ENCODE results near the gene GKN1. TPM values are rescaled to one million over a fixed set of nuclear protein-coding genes. Genes with fewer than 3 reads are reported as not detected.

GKN1 gene
- total RNA-seq, 1 experiment from 2014 or later: not detected

DNA sequence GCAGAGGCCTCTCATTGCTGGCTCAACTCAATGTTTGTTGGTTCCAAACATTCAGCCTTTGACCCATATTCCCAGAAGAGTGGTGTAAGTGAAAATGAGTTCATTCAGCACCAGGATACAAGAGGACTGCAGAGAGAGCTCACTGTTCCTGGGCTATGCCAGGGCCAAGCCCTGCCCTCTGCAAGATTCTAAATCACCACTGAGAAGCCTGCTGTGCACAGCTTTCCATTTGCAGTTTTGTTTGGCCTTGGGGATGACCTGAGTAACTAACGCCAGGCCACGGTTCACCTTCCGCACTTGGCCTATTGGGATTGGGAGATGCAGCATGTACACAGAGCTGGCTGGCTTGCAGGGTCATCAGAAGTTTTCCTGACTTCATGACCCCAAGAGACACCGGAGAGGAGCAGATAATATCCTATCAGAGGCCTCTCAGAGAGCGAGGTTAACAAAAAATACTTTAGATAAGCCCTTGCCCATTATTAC, 12.6 kb downstream of the GKN1 start:
- POLR2A ChIA-PET: no interaction called here
- ATAC-seq (no peak), DNase-seq (ENCODE audit: low spot score) (no peak)
- H3K4me1 Mint-ChIP-seq: no peaks in the 10 kb centered on the region
- no peaks in the 10 kb centered on the region for H3K9me3 Mint-ChIP-seq
- no peaks in the 10 kb centered on the region for H3K27me3 Mint-ChIP-seq (ENCODE audit: low read depth)
- no peak overlapping the region for H3K4me3 Mint-ChIP-seq
- CTCF ChIA-PET: no interaction called here
- no peaks in the 10 kb centered on the region for H3K36me3 Mint-ChIP-seq
- TF ChIP-seq, protein P1, sequence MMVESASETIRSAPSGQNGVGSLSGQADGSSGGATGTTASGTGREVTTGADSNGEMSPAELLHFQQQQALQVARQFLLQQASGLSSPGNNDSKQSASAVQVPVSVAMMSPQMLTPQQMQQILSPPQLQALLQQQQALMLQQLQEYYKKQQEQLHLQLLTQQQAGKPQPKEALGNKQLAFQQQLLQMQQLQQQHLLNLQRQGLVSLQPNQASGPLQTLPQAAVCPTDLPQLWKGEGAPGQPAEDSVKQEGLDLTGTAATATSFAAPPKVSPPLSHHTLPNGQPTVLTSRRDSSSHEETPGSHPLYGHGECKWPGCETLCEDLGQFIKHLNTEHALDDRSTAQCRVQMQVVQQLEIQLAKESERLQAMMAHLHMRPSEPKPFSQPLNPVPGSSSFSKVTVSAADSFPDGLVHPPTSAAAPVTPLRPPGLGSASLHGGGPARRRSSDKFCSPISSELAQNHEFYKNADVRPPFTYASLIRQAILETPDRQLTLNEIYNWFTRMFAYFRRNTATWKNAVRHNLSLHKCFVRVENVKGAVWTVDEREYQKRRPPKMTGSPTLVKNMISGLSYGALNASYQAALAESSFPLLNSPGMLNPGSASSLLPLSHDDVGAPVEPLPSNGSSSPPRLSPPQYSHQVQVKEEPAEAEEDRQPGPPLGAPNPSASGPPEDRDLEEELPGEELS (CRISPR knock-in tag; IDR thresholded peaks at IDR 0.05): no peak
- TF ChIP-seq JUN (CRISPR knock-in tag; IDR thresholded peaks at IDR 0.05): no peak
- TF ChIP-seq TCF7 (CRISPR knock-in tag; IDR thresholded peaks at IDR 0.05; ENCODE audit: low read depth): no peak
- TF ChIP-seq, protein P2, sequence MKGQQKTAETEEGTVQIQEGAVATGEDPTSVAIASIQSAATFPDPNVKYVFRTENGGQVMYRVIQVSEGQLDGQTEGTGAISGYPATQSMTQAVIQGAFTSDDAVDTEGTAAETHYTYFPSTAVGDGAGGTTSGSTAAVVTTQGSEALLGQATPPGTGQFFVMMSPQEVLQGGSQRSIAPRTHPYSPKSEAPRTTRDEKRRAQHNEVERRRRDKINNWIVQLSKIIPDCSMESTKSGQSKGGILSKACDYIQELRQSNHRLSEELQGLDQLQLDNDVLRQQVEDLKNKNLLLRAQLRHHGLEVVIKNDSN (CRISPR knock-in tag; IDR thresholded peaks at IDR 0.05): no peak
- TF ChIP-seq, protein P3, sequence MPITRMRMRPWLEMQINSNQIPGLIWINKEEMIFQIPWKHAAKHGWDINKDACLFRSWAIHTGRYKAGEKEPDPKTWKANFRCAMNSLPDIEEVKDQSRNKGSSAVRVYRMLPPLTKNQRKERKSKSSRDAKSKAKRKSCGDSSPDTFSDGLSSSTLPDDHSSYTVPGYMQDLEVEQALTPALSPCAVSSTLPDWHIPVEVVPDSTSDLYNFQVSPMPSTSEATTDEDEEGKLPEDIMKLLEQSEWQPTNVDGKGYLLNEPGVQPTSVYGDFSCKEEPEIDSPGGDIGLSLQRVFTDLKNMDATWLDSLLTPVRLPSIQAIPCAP (CRISPR knock-in tag; IDR thresholded peaks at IDR 0.05): no peak
- no peak for TF ChIP-seq ZBTB21 (CRISPR knock-in tag; IDR thresholded peaks at IDR 0.05; ENCODE audit: borderline replicate concordance)
- TF ChIP-seq, protein P4, sequence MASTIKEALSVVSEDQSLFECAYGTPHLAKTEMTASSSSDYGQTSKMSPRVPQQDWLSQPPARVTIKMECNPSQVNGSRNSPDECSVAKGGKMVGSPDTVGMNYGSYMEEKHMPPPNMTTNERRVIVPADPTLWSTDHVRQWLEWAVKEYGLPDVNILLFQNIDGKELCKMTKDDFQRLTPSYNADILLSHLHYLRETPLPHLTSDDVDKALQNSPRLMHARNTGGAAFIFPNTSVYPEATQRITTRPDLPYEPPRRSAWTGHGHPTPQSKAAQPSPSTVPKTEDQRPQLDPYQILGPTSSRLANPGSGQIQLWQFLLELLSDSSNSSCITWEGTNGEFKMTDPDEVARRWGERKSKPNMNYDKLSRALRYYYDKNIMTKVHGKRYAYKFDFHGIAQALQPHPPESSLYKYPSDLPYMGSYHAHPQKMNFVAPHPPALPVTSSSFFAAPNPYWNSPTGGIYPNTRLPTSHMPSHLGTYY (CRISPR knock-in tag; IDR thresholded peaks at IDR 0.05): no peak
- no peak for TF ChIP-seq PRRX2 (CRISPR knock-in tag; IDR thresholded peaks at IDR 0.05)
- no peak for TF ChIP-seq ETV6 (CRISPR knock-in tag; IDR thresholded peaks at IDR 0.05)
- no peak for TF ChIP-seq ZNF232 (CRISPR knock-in tag; IDR thresholded peaks at IDR 0.05)
- TF ChIP-seq, protein P5, sequence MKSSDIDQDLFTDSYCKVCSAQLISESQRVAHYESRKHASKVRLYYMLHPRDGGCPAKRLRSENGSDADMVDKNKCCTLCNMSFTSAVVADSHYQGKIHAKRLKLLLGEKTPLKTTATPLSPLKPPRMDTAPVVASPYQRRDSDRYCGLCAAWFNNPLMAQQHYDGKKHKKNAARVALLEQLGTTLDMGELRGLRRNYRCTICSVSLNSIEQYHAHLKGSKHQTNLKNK (CRISPR knock-in tag; IDR thresholded peaks at IDR 0.05): no peak
- TF ChIP-seq, protein P6, sequence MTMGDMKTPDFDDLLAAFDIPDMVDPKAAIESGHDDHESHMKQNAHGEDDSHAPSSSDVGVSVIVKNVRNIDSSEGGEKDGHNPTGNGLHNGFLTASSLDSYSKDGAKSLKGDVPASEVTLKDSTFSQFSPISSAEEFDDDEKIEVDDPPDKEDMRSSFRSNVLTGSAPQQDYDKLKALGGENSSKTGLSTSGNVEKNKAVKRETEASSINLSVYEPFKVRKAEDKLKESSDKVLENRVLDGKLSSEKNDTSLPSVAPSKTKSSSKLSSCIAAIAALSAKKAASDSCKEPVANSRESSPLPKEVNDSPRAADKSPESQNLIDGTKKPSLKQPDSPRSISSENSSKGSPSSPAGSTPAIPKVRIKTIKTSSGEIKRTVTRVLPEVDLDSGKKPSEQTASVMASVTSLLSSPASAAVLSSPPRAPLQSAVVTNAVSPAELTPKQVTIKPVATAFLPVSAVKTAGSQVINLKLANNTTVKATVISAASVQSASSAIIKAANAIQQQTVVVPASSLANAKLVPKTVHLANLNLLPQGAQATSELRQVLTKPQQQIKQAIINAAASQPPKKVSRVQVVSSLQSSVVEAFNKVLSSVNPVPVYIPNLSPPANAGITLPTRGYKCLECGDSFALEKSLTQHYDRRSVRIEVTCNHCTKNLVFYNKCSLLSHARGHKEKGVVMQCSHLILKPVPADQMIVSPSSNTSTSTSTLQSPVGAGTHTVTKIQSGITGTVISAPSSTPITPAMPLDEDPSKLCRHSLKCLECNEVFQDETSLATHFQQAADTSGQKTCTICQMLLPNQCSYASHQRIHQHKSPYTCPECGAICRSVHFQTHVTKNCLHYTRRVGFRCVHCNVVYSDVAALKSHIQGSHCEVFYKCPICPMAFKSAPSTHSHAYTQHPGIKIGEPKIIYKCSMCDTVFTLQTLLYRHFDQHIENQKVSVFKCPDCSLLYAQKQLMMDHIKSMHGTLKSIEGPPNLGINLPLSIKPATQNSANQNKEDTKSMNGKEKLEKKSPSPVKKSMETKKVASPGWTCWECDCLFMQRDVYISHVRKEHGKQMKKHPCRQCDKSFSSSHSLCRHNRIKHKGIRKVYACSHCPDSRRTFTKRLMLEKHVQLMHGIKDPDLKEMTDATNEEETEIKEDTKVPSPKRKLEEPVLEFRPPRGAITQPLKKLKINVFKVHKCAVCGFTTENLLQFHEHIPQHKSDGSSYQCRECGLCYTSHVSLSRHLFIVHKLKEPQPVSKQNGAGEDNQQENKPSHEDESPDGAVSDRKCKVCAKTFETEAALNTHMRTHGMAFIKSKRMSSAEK (CRISPR knock-in tag; IDR thresholded peaks at IDR 0.05; ENCODE audit: borderline replicate concordance): no peak
- TF ChIP-seq, protein P7, sequence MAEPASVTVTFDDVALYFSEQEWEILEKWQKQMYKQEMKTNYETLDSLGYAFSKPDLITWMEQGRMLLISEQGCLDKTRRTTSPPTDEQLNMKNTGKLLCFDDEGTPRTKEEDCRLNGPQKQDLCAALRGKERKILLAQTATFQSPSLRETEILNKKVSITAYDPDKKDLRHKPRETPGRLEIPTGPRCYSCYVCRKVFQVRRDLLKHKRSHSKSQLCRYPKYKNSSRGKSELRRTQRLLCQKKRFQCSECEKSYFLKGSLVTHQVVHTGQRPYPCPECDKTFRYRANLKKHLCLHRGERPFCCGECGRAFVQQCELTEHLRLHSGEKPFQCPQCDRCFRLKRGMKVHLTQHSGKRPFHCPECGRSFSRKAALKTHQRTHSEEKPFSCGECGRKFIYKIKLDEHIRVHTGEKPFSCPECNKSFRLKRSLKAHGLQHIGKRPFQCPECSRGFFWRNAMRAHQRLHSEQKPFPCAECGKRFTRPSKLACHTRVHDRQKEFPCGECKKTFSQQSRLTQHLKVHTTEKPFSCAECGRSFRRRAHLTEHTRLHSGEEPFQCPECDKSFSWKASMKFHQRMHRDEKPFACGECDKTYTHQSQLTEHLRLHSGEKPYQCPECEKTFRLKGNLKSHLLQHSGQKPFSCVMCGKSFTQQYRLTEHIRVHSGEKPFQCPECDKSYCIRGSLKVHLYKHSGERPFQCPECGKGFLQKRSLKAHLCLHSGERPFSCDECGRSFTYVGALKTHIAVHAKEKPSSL (CRISPR knock-in tag; conservative IDR thresholded peaks at IDR 0.05): no peak
- no peak overlapping the region for H3K27ac Mint-ChIP-seq

DNA sequence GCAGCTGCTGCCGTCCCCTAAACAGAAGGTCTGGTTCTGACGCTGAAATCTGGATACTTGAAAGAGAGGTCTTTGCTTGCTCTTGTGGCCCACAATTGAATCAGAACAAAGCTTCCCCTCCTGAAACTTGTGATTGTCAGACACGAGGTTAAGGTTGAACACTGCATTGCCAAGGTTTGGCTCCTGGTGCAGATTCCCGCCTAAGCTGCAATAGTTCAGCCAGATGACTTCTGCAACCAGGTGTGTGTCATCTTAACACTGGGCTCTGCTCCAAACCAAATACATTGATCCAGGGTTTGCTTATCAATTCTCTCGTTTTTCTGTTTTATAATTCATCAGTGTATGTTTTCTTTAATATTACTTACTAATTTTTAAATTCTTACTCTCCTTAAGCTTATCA, 14.6 kb downstream of the GKN1 start:
- CTCF ChIA-PET: interaction anchor here (1.4 kb wide), 1 partner anchor 45 kb away, joined by 6 read pairs; no protein-coding TSS in a partner anchor
- ATAC-seq: no peak
- H3K27ac Mint-ChIP-seq: no peak overlapping the region
- no peaks in the 10 kb centered on the region for H3K9me3 Mint-ChIP-seq
- H3K4me1 Mint-ChIP-seq: no peaks in the 10 kb centered on the region
- POLR2A ChIA-PET: no interaction called here
- no peak overlapping the region for H3K4me3 Mint-ChIP-seq
- TF ChIP-seq GTF2I (CRISPR knock-in tag; conservative IDR thresholded peaks at IDR 0.05): no peak
- no peak for TF ChIP-seq ZNF423 (CRISPR knock-in tag; IDR thresholded peaks at IDR 0.05)
- TF ChIP-seq ESRRA (CRISPR knock-in tag; IDR thresholded peaks at IDR 0.05; ENCODE audit: borderline replicate concordance): no peak
- DNase-seq (ENCODE audit: low spot score): no peak
- H3K36me3 Mint-ChIP-seq: no peaks in the 10 kb centered on the region
- H3K27me3 Mint-ChIP-seq (ENCODE audit: low read depth): no peaks in the 10 kb centered on the region
